Ectodermal cell (in vitro differentiated cells): ENCODE measurements around the gene CACNA1I.

ENCODE experiments used
- H3K27ac ChIP-seq: 2 replicates; pipeline ENCODE4 v1.7.0; 2013; ENCODE audit warnings: mild to moderate bottlenecking, low read depth, low read length; ENCODE audit not compliant: insufficient read depth, poor library complexity, severe bottlenecking
- H3K27me3 ChIP-seq: 2 replicates; pipeline ENCODE4 v1.7.0; 2013; ENCODE audit warnings: mild to moderate bottlenecking, low read length; ENCODE audit not compliant: insufficient read depth, control insufficient read depth, poor library complexity, severe bottlenecking
- H3K36me3 ChIP-seq: one replicate; pipeline ENCODE4 v1.7.0; 2013; ENCODE audit warnings: low read length; ENCODE audit not compliant: control insufficient read depth, insufficient read depth
- H3K4me1 ChIP-seq: one replicate; pipeline ENCODE4 v1.7.0; 2013; ENCODE audit warnings: low read length; ENCODE audit not compliant: control insufficient read depth, insufficient read depth
- H3K4me3 ChIP-seq: 2 replicates; pipeline ENCODE4 v1.7.0; 2013; ENCODE audit warnings: low read depth, low read length, control low read depth; ENCODE audit not compliant: insufficient read depth
- H3K9me3 ChIP-seq: 2 replicates; pipeline ENCODE4 v1.7.0; 2013; ENCODE audit warnings: mild to moderate bottlenecking, low read length, moderate library complexity; ENCODE audit not compliant: control insufficient read depth
- WGBS, 2 experiments: methylation state at CpG; one replicate each; pipeline ENCODE4 v1.1.7; 2013; ENCODE audit warnings: missing lambda C conversion rate in 2 of 2; 5-methylcytosine and 5-hydroxymethylcytosine counted together

Gene CACNA1I

GRCh38 chr22:39580795-39581194 is 10.2 kb downstream of the CACNA1I start:
- 95 to 96% methylated on average over 6 of the region's 6 CpGs for WGBS, 2 experiments

GRCh38 chr22:39581303-39581702 is 10.8 kb downstream of the CACNA1I start:
- Histone ChIP-seq H3K4me3 (no peak overlapping the region), H3K27me3 (no peaks in the 10 kb centered on the region), H3K4me1 (no peaks in the 10 kb centered on the region), H3K27ac (no peak overlapping the region), H3K36me3 (no peaks in the 10 kb centered on the region), H3K9me3 (no peaks in the 10 kb centered on the region)
- WGBS, 2 experiments, result 94% methylated on average over 8 of the region's 8 CpGs

More at GRCh38 chr22:39580795-39581194, 10.2 kb downstream of the CACNA1I start:
- no peaks in the 10 kb centered on the region for H3K36me3 ChIP-seq
- H3K4me1 ChIP-seq, result no peaks in the 10 kb centered on the region
- H3K9me3 ChIP-seq, result no peaks in the 10 kb centered on the region
- no peak overlapping the region for H3K27ac ChIP-seq
- no peak overlapping the region for H3K4me3 ChIP-seq
- H3K27me3 ChIP-seq, result no peaks in the 10 kb centered on the region

GRCh38 chr22:39583066-39583667 is 12.6 kb downstream of the CACNA1I start:
- H3K4me3 ChIP-seq, result no peak overlapping the region
- no peaks in the 10 kb centered on the region for H3K4me1 ChIP-seq
- WGBS, 2 experiments, result 53 to 57% methylated on average over 3 of the region's 3 CpGs
- H3K36me3 ChIP-seq, result no peaks in the 10 kb centered on the region
- H3K27ac ChIP-seq, result no peak overlapping the region
- no peaks in the 10 kb centered on the region for H3K9me3 ChIP-seq
- no peaks in the 10 kb centered on the region for H3K27me3 ChIP-seq

DNA sequence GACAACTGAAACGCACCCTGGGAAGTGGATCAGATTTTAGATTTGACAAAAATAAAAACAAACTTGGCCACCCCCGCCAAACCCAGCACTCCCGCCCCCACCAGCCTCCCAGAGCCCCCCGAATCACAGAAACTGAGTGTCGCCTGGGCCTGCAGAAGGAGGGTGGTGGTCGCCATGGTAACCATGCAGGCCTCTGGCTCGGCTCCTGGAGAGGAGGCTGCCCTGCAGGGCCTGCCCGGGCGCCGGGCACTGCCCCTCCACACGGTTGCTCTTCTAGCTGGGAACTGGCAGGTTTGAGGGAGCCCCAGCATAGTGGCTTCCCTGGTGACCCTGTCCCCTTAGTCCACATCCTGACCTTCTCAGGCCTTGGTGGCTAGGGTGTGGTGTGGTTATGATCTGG is 19.3 kb downstream of the CACNA1I start:
- Histone ChIP-seq H3K36me3 (no peaks in the 10 kb centered on the region), H3K27me3 (no peaks in the 10 kb centered on the region), H3K9me3 (no peaks in the 10 kb centered on the region), H3K4me3 (no peak overlapping the region), H3K27ac (no peak overlapping the region), H3K4me1 (peaks cover 7% of the 10 kb centered on the region)
- WGBS, 2 experiments, result 67 to 77% methylated on average over 10 to 11 of the region's 11 CpGs

DNA sequence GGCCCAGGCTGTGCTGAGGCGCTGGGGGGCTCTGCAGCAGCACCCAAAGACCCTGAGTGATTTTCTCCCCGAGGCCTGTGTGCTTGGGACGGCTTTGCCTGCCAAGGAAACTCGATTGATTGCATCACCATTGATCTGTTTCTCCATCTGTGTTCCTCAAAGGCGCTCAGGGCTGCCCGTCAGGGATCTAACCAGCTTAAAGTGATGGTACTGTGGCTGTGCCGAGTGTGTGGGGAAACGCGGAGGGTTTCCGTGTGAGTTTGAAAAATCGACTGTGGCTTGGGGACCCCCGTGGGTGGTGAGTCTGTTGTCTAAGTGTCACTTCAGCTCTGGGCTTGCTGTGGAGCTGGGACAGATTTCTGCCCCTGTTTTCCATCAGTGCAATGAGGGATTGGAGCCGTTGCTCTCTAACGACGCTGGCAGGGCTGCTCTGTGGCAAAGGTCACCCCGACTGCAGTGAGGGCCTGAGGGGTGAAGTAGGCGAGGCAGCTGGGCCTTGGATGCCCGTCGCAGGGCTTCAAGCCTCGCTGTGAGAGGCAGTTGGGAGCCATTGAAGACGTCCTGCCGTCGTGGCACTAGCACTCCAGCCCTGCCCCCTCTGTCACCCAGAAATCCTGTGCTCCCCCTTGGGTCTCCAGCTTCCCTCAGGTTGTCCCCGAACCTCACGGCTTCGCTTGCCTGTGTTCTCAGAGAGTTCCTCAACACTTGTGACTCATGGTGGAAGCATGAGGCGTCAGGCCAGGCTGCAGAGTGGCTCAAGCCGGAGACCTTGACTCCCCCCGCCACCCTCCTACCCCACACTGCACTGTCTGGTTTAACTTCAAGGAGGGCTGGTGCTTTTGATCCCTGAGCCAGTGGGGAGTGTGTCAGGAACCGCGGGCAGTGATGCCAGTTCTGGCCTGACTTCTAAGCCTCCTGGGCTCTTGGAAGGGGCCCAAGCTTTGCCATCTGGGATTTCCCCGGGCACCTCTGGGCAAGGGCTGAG is 21.8 kb downstream of the CACNA1I start:
- no peak overlapping the region for H3K4me3 ChIP-seq
- peaks cover 7% of the 10 kb centered on the region for H3K4me1 ChIP-seq
- H3K27ac ChIP-seq, result no peak overlapping the region
- peaks cover under 1% of the 10 kb centered on the region for H3K27me3 ChIP-seq
- H3K36me3 ChIP-seq, result no peaks in the 10 kb centered on the region
- H3K9me3 ChIP-seq, result no peaks in the 10 kb centered on the region
- WGBS, 2 experiments, result 78% methylated on average over 32 of the region's 32 CpGs

DNA sequence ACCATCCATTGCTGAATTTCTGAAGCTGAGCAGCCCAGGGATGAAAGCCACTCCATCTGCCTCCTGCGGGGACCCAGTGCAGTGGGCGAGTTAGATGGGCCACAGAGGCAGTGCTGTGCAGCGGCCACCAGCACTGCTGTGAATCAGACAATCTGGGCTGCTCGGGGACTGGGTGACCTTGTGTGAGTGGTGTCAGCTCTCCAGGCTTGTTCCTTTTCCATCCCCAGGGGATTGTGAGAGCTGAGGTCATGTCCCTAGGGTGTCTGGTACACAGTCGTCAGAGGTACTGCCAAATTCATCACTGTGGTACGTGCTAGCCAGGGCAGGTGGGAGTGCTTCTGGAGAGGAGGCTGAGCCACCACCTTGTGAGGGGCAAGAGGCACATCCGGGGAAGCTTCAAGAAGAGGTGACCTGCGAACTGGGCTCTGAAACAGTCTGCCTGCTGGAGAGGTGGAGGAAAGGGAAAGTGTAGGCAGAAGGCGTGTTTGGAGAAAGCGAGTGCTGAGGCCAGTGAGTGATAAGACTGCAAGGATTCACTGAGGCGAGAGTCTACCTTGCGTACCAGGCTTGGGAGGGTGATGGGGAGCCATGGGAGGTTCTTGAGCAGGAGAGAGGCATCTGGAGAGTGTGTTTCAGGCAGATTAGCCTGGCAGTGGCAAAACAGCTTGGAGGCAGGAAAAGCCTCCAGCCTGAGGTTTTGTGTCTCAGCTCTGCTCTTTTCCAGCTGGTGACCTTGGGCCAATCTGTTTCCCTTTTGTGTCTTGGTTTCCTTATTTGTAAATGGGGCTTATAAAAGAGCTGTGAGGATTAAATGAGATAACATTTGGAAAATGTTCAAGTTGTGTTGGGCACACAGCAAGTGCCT is 22.7 kb downstream of the CACNA1I start:
- Histone ChIP-seq H3K27me3 (peaks cover 9% of the 10 kb centered on the region), H3K36me3 (no peaks in the 10 kb centered on the region), H3K9me3 (no peaks in the 10 kb centered on the region), H3K27ac (no peak overlapping the region), H3K4me1 (peaks cover 7% of the 10 kb centered on the region), H3K4me3 (no peak overlapping the region)
- WGBS, 2 experiments, result 83 to 85% methylated on average over 12 of the region's 12 CpGs

DNA sequence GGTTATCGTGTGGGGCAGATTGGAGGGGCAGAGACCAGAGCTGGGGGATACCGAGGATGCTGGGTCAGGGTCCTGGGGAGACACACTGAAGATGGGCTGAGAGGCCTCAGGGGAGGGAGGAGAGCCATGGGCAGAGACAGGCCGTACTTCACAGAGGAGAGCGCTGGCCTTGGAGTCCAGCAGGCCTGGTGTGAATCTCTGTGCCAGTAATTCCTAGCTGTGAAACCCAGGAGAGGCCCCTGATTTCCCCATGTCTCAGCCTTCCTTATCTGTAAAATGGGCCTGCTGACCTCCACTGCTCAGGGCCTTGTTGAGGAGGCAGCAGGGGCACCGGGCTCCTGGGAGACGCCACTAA is 23.4 kb downstream of the CACNA1I start:
- no peaks in the 10 kb centered on the region for H3K9me3 ChIP-seq
- H3K36me3 ChIP-seq, result no peaks in the 10 kb centered on the region
- 80 to 84% methylated on average over 6 of the region's 6 CpGs for WGBS, 2 experiments
- peaks cover 7% of the 10 kb centered on the region for H3K4me1 ChIP-seq
- no peak overlapping the region for H3K4me3 ChIP-seq
- peaks cover 12% of the 10 kb centered on the region for H3K27me3 ChIP-seq
- no peak overlapping the region for H3K27ac ChIP-seq

- peaks cover 7% of the 10 kb centered on the region for H3K4me1 ChIP-seq
- H3K27me3 ChIP-seq, result peaks cover 12% of the 10 kb centered on the region
- H3K36me3 ChIP-seq, result no peaks in the 10 kb centered on the region
- no peak overlapping the region for H3K27ac ChIP-seq
- no peak overlapping the region for H3K4me3 ChIP-seq
- H3K9me3 ChIP-seq, result no peaks in the 10 kb centered on the region
- WGBS, 2 experiments, result 66 to 73% methylated on average over 7 of the region's 7 CpGs
Observed at GRCh38 chr22:39594411-39594810, 23.9 kb downstream of the CACNA1I start.

GRCh38 chr22:39595622-39596172 is 25.1 kb downstream of the CACNA1I start:
- Histone ChIP-seq H3K27me3 (peaks cover 12% of the 10 kb centered on the region), H3K36me3 (no peaks in the 10 kb centered on the region), H3K27ac (no peak overlapping the region), H3K9me3 (no peaks in the 10 kb centered on the region), H3K4me1 (peaks cover 7% of the 10 kb centered on the region), H3K4me3 (no peak overlapping the region)
- 81 to 88% methylated on average over 12 of the region's 12 CpGs for WGBS, 2 experiments
